Stimulated activated effector memory CD8-positive, alpha-beta T cell treated with anti-CD3 and anti-CD28 coated beads, Interleukin-12 subunit alpha, Interleukin-12 subunit beta, amount 100 ng/mL, for 72 hours (primary cell): ENCODE measurements around the gene PAN2.
"Not testable (repeated sequence)": the region's sequence is repeated elsewhere in the genome, so short reads cannot be mapped to it uniquely, and the experiment has no call there.

ENCODE experiments used
- ATAC-seq: fragments of 150-1000 bp; cut with Tn5 transposase; 2 replicates; pipeline ENCODE4 v1.10.0; 2021
- DNase-seq, 2 donors: peaks; one replicate each; pipeline ENCODE4 v3.0.0; 2021 to 2022; ENCODE audit warnings: low spot score in 2 of 2
- H3K27ac Mint-ChIP-seq: one replicate; pipeline ENCODE4 v1.8.0; 2022; ENCODE audit warnings: mild to moderate bottlenecking, mixed read lengths
- H3K36me3 Mint-ChIP-seq: one replicate; pipeline ENCODE4 v1.8.0; 2022; ENCODE audit warnings: mild to moderate bottlenecking, mixed read lengths
- H3K4me1 Mint-ChIP-seq: one replicate; pipeline ENCODE4 v1.8.0; 2022; ENCODE audit warnings: mixed read lengths
- H3K4me3 Mint-ChIP-seq: one replicate; pipeline ENCODE4 v1.8.0; 2022; ENCODE audit warnings: mild to moderate bottlenecking, mixed read lengths
- H3K9me3 Mint-ChIP-seq: one replicate; pipeline ENCODE4 v1.8.0; 2022; ENCODE audit warnings: mixed read lengths

Gene PAN2

GRCh38 chr12:56304276-56304675 lies 29.5 kb downstream of the PAN2 start:
- H3K4me1 Mint-ChIP-seq = peaks cover 25% of the 10 kb centered on the region
- ATAC-seq (no peak), DNase-seq (no peak)
- H3K9me3 Mint-ChIP-seq = no peaks in the 10 kb centered on the region
- no peak overlapping the region for H3K4me3 Mint-ChIP-seq
- no peak overlapping the region for H3K27ac Mint-ChIP-seq
- peaks cover 77% of the 10 kb centered on the region for H3K36me3 Mint-ChIP-seq

GRCh38 chr12:56300644-56301464 lies 32.9 kb downstream of the PAN2 start:
- Mint-ChIP-seq H3K27ac (peak overlapping the region; percentile 93), H3K4me3 (peak overlapping the region; percentile 95), H3K9me3 (no peaks in the 10 kb centered on the region), H3K4me1 (peaks cover 55% of the 10 kb centered on the region), H3K36me3 (peaks cover 77% of the 10 kb centered on the region)
- ATAC-seq (no peak), DNase-seq (no peak)

GRCh38 chr12:56299853-56300643 lies 33.8 kb downstream of the PAN2 start, which contains the start of gene CS:
TSS of gene CS (minus strand) at chr12:56300330. CDS start at chr12:56300201, 129 bp downstream.
- Mint-ChIP-seq H3K27ac (peak within 1 kb of the TSS; percentile 93), H3K4me3 (peak within 1 kb of the TSS; percentile 95), H3K4me1 (peaks cover 55% of the 10 kb centered on the region), H3K36me3 (peaks cover 77% of the 10 kb centered on the region), H3K9me3 (no peaks in the 10 kb centered on the region)
- ATAC-seq (peak; percentile 97), DNase-seq (peak; percentile 90 to 98)

GRCh38 chr12:56299308-56299852 lies 34.4 kb downstream of the PAN2 start:
- H3K36me3 Mint-ChIP-seq = peaks cover 77% of the 10 kb centered on the region
- DNase-seq (no peak), ATAC-seq (peak; percentile 4)
- peak overlapping the region; percentile 93 for H3K27ac Mint-ChIP-seq
- H3K4me1 Mint-ChIP-seq = peaks cover 55% of the 10 kb centered on the region
- no peaks in the 10 kb centered on the region for H3K9me3 Mint-ChIP-seq
- H3K4me3 Mint-ChIP-seq = peak overlapping the region; percentile 95

GRCh38 chr12:56298828-56299227 lies 35.0 kb downstream of the PAN2 start:
- Mint-ChIP-seq H3K27ac (peak overlapping the region; percentile 93), H3K4me1 (peaks cover 55% of the 10 kb centered on the region), H3K4me3 (peak overlapping the region; percentile 95), H3K9me3 (no peaks in the 10 kb centered on the region), H3K36me3 (peaks cover 77% of the 10 kb centered on the region)
- DNase-seq = no peak
- ATAC-seq = no peak

GRCh38 chr12:56297400-56297799 lies 36.4 kb downstream of the PAN2 start:
- DNase-seq (no peak), ATAC-seq (no peak)
- H3K27ac Mint-ChIP-seq = peak overlapping the region; percentile 26
- H3K4me3 Mint-ChIP-seq = peak overlapping the region; percentile 95
- H3K36me3 Mint-ChIP-seq = peaks cover 80% of the 10 kb centered on the region
- H3K9me3 Mint-ChIP-seq = no peaks in the 10 kb centered on the region
- H3K4me1 Mint-ChIP-seq = peaks cover 54% of the 10 kb centered on the region

DNA sequence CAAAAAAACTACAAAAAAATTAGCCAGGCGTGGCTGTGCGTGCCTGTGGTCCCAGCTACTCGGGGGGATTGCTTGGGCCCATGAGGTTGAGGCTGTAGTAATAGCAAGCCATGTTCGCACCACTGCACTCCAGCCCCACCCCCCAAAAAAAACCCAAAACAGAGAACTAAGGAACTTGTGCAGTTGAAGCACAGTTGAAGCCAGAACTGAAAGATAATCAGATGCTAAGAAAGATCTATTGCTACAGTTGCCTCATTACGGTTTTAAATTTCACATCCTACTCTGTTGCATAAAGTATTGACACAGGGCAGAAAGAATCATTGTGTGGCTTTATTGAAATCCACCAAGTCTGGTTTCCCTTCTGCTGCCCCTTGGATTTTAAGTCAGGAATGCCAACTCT lies 37.5 kb downstream of the PAN2 start:
- H3K4me1 Mint-ChIP-seq = peaks cover 50% of the 10 kb centered on the region

GRCh38 chr12:56293795-56294194 lies 40.0 kb downstream of the PAN2 start:
- H3K36me3 Mint-ChIP-seq = peaks cover 99% of the 10 kb centered on the region
- no peak for DNase-seq
- no peak overlapping the region for H3K27ac Mint-ChIP-seq

More for the DNA sequence above, 37.5 kb downstream of the PAN2 start:
- DNase-seq = no peak
- peak overlapping the region; percentile 50 for H3K27ac Mint-ChIP-seq
- no peaks in the 10 kb centered on the region for H3K9me3 Mint-ChIP-seq
- no peak for ATAC-seq
- H3K4me3 Mint-ChIP-seq = no peak overlapping the region
- H3K36me3 Mint-ChIP-seq = peaks cover 88% of the 10 kb centered on the region

DNA sequence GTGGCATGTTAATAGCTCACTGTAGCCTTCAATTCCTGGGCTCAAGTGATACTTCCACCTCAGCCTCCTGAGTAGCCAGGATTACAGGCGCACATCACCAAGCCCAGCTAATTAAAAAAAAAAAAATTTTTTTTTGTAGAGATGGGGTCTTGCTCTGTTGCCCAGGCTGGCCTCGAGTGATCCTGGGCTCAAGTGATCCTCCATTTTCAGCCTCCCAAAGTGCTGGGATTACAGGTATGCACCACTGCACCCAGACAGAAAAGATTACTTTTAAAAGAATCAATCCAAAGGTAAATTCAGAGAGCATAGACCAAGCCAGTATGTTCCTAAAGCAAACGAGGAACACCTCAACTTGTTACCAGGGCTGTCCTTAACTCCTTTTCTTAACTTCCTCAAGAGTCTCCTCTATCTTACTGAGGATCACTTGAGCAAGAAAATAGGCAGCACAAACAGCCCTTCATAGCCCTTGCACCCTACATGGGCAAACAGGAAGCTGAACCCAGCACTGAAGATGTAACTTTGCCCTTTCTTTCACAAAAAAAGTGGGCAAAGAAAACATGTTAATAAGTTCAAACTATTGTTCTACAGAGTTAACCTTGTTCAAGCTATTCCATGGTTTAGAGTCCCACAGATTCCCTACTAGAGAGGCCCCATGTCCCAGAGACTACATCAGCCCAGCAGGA lies 45.0 kb downstream of the PAN2 start:
- H3K27ac Mint-ChIP-seq = no peak overlapping the region
- no peak overlapping the region for H3K4me3 Mint-ChIP-seq
- H3K4me1 Mint-ChIP-seq = peaks cover 9% of the 10 kb centered on the region
- no peak for ATAC-seq
- no peaks in the 10 kb centered on the region for H3K9me3 Mint-ChIP-seq
- H3K36me3 Mint-ChIP-seq = peaks cover 99% of the 10 kb centered on the region
- no peak for DNase-seq

More at GRCh38 chr12:56293795-56294194, 40.0 kb downstream of the PAN2 start:
- ATAC-seq = no peak
- Mint-ChIP-seq H3K4me3 (no peak overlapping the region), H3K4me1 (peaks cover 34% of the 10 kb centered on the region), H3K9me3 (no peaks in the 10 kb centered on the region)

DNA sequence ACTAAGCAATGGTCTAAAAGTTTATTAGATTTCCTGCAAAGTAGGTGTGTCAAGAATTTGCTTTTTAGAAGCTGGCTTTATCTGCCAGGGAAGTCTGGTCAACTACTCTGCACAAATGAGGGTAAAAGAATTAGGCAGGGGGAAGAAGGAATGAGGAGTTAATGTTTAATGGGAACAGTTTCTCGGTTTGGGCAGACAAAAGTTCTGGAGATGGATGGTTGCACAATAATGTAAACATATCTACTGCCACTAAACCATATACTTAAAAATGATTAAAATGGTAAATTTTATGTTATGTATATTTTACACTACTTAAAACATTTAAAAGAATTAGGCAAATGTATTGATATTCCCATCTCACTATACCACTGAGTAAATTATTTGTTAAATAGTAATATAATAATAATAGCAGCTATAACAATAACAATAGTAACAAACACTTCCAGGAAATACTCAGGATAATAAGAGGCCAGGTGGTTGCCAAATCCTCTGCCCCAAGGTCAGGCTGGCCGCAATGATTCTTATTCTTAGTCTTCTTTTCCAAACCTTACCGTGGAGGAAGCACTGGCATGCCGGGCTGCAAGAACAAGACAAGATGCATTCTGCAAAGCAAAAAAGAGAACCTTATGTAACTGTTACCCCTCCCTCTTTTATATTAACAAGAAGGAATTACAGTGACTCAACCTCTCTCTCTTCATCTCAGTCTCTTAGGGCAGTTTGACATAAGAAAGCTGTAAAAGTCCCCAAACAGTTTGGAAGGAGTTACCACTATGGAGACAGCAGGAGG lies 47.6 kb downstream of the PAN2 start:
- DNase-seq = no peak
- peaks cover 3% of the 10 kb centered on the region for H3K4me1 Mint-ChIP-seq
- ATAC-seq = no peak
- peaks cover 99% of the 10 kb centered on the region for H3K36me3 Mint-ChIP-seq
- H3K9me3 Mint-ChIP-seq = no peaks in the 10 kb centered on the region
- peak overlapping the region; percentile 67 for H3K27ac Mint-ChIP-seq
- no peak overlapping the region for H3K4me3 Mint-ChIP-seq

DNA sequence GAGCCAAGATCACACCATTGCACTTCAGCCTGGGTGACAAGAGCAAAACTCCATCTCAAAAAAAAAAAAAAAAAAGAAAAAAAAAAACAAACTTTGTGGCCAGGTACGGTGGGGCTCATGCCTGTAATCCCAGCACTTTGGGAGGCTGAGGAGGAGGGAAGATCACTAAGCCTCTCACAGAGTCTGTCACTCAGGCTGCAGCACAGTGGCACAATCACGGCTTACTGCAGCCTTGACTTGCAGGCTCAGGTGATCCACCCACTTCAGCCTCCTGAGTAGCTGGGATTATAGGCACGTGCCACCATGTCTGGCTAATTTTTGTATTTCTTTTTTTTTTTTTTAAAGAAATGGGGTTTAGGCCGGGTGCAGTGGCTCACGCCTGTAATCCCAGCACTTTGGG lies 49.5 kb downstream of the PAN2 start:
- peaks cover 99% of the 10 kb centered on the region for H3K36me3 Mint-ChIP-seq
- H3K4me3 Mint-ChIP-seq, DNase-seq: not testable (repeated sequence)

GRCh38 chr12:56282579-56282978 lies 51.2 kb downstream of the PAN2 start:
- Mint-ChIP-seq H3K9me3 (no peaks in the 10 kb centered on the region), H3K27ac (peak overlapping the region; percentile 79), H3K36me3 (peaks cover 100% of the 10 kb centered on the region), H3K4me3 (no peak overlapping the region), H3K4me1 (no peaks in the 10 kb centered on the region)
- no peak for ATAC-seq
- no peak for DNase-seq

More for the DNA sequence above, 49.5 kb downstream of the PAN2 start:
- H3K27ac Mint-ChIP-seq, H3K9me3 Mint-ChIP-seq, ATAC-seq, H3K4me1 Mint-ChIP-seq: not testable (repeated sequence)

DNA sequence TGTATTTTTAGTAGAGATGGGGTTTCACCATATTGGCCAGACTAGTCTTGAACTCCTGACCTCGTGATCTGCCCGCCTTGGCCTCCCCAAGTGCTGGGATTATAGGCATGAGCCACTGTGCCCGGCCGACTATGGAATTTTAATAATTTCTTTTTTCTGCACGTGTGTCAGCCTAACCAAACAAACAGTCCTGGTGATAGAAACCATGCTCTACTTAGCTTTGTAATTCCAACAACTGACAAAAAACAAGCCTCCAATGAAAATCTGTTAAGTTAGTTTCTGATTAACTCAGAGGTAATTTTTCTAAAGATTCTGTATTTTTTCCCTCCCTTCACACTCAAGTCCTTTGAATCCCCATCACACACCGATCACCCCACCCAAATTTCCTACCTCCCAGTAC lies 51.8 kb downstream of the PAN2 start:
- H3K4me1 Mint-ChIP-seq = no peaks in the 10 kb centered on the region
- H3K36me3 Mint-ChIP-seq = peaks cover 100% of the 10 kb centered on the region
- ATAC-seq (no peak), DNase-seq (no peak)
- no peak overlapping the region for H3K4me3 Mint-ChIP-seq
- peak overlapping the region; percentile 79 for H3K27ac Mint-ChIP-seq
- H3K9me3 Mint-ChIP-seq = no peaks in the 10 kb centered on the region

DNA sequence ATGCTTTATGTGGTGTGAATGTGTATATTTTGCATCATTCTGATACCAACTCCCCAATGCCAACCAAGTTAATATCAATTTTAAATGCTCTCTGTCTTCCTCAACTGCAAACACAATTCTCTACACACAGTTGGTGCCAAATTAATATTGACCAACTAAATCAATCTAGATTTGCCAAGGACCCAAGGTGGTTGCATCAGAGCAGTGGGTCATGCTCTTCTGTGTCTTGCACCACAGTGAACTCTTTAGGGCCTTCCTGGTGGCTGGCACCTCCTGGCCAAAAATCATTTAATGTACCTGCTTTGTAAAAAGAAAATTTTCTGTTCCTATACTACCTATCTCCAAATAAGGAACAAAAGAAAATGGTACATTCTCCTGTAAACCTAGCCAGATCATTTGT lies 53.0 kb downstream of the PAN2 start:
- H3K4me3 Mint-ChIP-seq = no peak overlapping the region
- H3K9me3 Mint-ChIP-seq = no peaks in the 10 kb centered on the region
- H3K27ac Mint-ChIP-seq = no peak overlapping the region
- peaks cover 100% of the 10 kb centered on the region for H3K36me3 Mint-ChIP-seq
- ATAC-seq (no peak), DNase-seq (no peak)
- no peaks in the 10 kb centered on the region for H3K4me1 Mint-ChIP-seq
